Upper lobe of left lung (tissue), 6 donors: Measurements from ENCODE around the gene ZC3HAV1L. TPM values are rescaled to one million over a fixed set of nuclear protein-coding genes. Genes with fewer than 3 reads are reported as not detected.

Experiments used
- ATAC-seq, 2 donors: fragments of 200-7000 bp; cut with Tn5 transposase; one replicate each; pipeline ENCODE4 v1.9.1; 2022; ENCODE audit warnings: mild to moderate bottlenecking in 2 of 2, moderate library complexity in 2 of 2; ENCODE audit not compliant: low FRiP score in 2 of 2
- DNase-seq, 2 donors: peaks; one replicate each; pipeline ENCODE4 v3.0.0-alpha.2; 2019 to 2020
- H3K27ac ChIP-seq, 4 donors: fragments of 200-600 bp; sonication (generic); one replicate each; pipeline ENCODE4 v1.5.1; 2016 to 2019
- H3K27me3 ChIP-seq, 4 donors: fragments of 200-600 bp; sonication (generic); one replicate each; pipeline ENCODE4 v1.5.1; 2017 to 2019
- H3K36me3 ChIP-seq, 4 donors: fragments of 200-600 bp; sonication (generic); one replicate each; pipeline ENCODE4 v1.5.1; 2016 to 2019
- H3K4me1 ChIP-seq, 4 donors: fragments of 200-600 bp; sonication (generic); one replicate each; pipeline ENCODE4 v1.5.1; 2018 to 2019
- H3K4me3 ChIP-seq, 4 donors: fragments of 200-600 bp; sonication (generic); one replicate each; pipeline ENCODE4 v1.5.1; 2017 to 2019; ENCODE audit warnings: mild to moderate bottlenecking in 2 of 4, moderate library complexity in 1 of 4
- H3K9me3 ChIP-seq, 4 donors: fragments of 200-600 bp; sonication (generic); one replicate each; pipeline ENCODE4 v1.5.1; 2018 to 2019
- EP300 ChIP-seq, 4 donors: sonication (generic); formaldehyde crosslinking; IDR thresholded peaks; one replicate each; pipeline ENCODE4 v1.5.1; 2017; ENCODE audit warnings: antibody characterized with exemption in 4 of 4, control low read depth in 2 of 4
- POLR2A ChIP-seq, 4 donors: fragments of 450-650 bp; IDR thresholded peaks; one replicate each; pipeline ENCODE4 v1.5.1; 2016 to 2017; ENCODE audit warnings: antibody characterized with exemption in 4 of 4, mild to moderate bottlenecking in 2 of 4
- POLR2AphosphoS5 ChIP-seq, 2 donors: sonication (generic); formaldehyde crosslinking; IDR thresholded peaks; one replicate each; pipeline ENCODE4 v1.5.1; 2017; ENCODE audit warnings: antibody characterized with exemption in 2 of 2
- WGBS, 2 donors: methylation state at CpG; one replicate each; pipeline ENCODE4 v1.1.5; 2017 to 2018; 5-methylcytosine and 5-hydroxymethylcytosine counted together
- total RNA-seq, 6 donors: library from RNA; depleted of rRNA in 4 of 6; stranded (reverse); fragments of >200 nt in 4 of 6; gene quantifications; one replicate each; pipeline versions ENCODE4 v1.1.0 to v1.2.1, GENCODE V29; 2016 to 2021
- TF ChIP-seq, protein P1 (sequence below), 6 experiments: fragments of 450-650 bp in 4 of 6; fragments of 200-600 bp in 2 of 6; sonication (generic) in 2 of 6; IDR thresholded peaks; one replicate each; pipeline ENCODE4 v1.5.1; 2016 to 2019; ENCODE audit warnings: antibody characterized with exemption in 6 of 6
- donor health status: DM: no; HTN: no; CAD: no; lungs with moderate emphysema.
- donor health status: DM: no; HTN: yes; CAD: no; lungs with severe emphysema.

ZC3HAV1L gene
- total RNA-seq, 6 donors from 2014 or later, result 3.4 to 12.6 (median 8.3) TPM

DNA sequence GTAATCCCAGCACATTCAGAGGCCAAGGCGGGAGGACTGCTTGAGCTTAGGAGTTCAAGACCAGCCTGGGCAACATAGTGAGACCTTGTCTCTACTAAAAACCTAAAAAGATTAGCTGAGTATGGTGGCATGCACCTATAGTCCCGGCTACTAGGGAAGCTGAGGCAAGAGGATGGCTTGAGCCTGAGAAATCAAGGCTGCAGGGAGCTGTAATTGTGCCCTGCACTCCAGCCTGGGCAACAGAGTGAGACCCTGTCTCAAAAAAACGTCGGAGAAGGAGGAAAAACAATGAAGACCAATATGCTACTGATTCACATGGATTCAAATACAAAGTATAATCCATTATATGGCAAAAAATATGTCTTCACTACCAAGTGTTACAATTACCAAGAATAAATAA lies 13.6 kb downstream of the ZC3HAV1L start:
- Histone ChIP-seq H3K27ac (no peak overlapping the region), H3K4me3 (no peak overlapping the region), H3K27me3 (no peaks in the 10 kb centered on the region), H3K4me1 (no peaks in the 10 kb centered on the region), H3K36me3 (peaks cover 0 to 30% (median 6%) of the 10 kb centered on the region in 4 donors), H3K9me3 (no peaks in the 10 kb centered on the region)
- ATAC-seq (no peak), DNase-seq (no peak)
- WGBS, 2 donors, result 87 to 89% methylated on average over 4 of the region's 4 CpGs
- TF ChIP-seq POLR2A (IDR thresholded peaks at IDR 0.05), result no peak
- no peak for TF ChIP-seq POLR2AphosphoS5 (IDR thresholded peaks at IDR 0.05)
- TF ChIP-seq EP300 (IDR thresholded peaks at IDR 0.05), result no peak
- TF ChIP-seq, protein P1, sequence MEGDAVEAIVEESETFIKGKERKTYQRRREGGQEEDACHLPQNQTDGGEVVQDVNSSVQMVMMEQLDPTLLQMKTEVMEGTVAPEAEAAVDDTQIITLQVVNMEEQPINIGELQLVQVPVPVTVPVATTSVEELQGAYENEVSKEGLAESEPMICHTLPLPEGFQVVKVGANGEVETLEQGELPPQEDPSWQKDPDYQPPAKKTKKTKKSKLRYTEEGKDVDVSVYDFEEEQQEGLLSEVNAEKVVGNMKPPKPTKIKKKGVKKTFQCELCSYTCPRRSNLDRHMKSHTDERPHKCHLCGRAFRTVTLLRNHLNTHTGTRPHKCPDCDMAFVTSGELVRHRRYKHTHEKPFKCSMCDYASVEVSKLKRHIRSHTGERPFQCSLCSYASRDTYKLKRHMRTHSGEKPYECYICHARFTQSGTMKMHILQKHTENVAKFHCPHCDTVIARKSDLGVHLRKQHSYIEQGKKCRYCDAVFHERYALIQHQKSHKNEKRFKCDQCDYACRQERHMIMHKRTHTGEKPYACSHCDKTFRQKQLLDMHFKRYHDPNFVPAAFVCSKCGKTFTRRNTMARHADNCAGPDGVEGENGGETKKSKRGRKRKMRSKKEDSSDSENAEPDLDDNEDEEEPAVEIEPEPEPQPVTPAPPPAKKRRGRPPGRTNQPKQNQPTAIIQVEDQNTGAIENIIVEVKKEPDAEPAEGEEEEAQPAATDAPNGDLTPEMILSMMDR (IDR thresholded peaks at IDR 0.05), result no peak

DNA sequence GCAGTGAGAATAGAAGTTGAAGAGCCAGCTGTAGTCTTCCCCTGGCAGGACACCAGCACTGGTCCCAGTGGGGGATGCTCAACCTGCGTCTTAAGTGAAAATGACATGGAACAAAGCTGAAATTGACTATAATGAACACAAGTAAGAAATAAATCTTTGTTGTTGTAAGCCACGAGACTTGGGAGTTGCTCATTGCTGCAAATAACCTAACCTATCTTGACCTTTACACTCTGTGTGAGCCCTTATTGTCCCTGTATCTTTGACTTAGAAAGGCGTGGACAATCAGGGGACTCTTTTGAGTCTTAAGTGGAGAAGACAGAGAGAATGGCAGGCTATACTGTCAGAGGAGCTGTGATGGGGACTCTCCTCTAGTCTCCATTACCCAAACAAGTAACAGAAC lies 16.9 kb downstream of the ZC3HAV1L start:
- WGBS, 2 donors, result 90 to 98% methylated on average over 3 of the region's 3 CpGs
- Histone ChIP-seq H3K27me3 (no peaks in the 10 kb centered on the region), H3K36me3 (peaks cover 0 to 5% (median 0%) of the 10 kb centered on the region in 4 donors), H3K9me3 (no peaks in the 10 kb centered on the region), H3K4me3 (no peak overlapping the region), H3K4me1 (peaks cover 0 to 3% (median 0%) of the 10 kb centered on the region in 4 donors), H3K27ac (no peak overlapping the region)
- TF ChIP-seq, protein P1 (IDR thresholded peaks at IDR 0.05), result no peak
- TF ChIP-seq POLR2AphosphoS5 (IDR thresholded peaks at IDR 0.05), result no peak
- DNase-seq (no peak), ATAC-seq (no peak)

DNA sequence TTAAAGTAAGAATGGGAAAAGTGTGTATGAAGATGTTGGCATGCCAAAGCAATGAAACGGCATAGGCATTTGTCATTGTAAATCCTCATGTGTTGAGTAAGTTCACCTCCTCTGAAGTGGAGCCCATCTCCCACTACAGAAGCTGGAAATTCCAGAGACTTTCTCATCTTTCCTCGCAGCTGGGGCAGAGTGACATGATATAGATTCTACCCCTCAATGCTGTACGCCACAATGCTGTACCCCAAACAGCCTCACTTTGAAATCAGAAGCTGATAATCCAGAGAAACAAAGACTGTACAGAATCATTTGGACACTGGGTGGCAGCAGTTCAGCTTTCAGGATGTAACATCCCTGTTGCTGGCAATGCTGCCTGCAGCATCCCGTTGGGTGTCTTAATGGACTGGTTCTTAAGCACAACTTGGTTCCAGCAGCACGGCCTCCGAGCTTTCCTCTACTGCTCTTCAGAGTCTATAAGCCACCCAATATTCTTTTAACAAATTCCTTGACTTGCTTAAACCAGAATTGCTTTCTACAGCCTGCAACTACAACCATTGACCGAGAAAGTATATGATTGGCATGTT lies 18.8 kb downstream of the ZC3HAV1L start:
- Histone ChIP-seq H3K27me3 (no peaks in the 10 kb centered on the region), H3K36me3 (no peaks in the 10 kb centered on the region), H3K27ac (no peak overlapping the region), H3K4me3 (no peak overlapping the region), H3K9me3 (no peaks in the 10 kb centered on the region), H3K4me1 (peaks cover 0 to 3% (median 0%) of the 10 kb centered on the region in 4 donors)
- ATAC-seq, result peak in 1 of 2 donors; percentile 86
- WGBS, 2 donors, result 33 to 35% methylated on average over 7 of the region's 7 CpGs
- TF ChIP-seq, protein P1 (IDR thresholded peaks at IDR 0.05), result peak; percentile 39 to 65 (median 54)
- TF ChIP-seq POLR2AphosphoS5 (IDR thresholded peaks at IDR 0.05), result no peak
- peak in 1 of 2 donors; percentile 52 for DNase-seq

DNA sequence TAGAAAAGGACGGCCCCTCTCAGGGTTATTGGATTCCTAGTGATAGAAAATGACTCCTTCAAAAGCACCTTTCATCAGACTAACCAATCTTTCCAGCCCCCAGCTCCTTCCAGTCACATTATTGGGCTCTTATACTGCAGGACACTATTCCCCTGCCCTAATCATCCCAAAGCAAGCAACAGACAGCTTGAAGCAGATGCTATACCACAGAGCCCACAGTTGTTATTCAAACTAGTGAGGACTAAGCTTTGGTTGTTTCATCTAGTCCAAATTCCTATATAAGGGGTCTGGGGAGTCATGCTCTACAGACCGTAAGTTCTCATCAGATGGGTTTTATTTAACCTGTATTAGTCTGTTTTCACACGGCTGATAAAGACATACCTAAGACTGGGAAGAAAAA lies 24.5 kb downstream of the ZC3HAV1L start:
- no peak for TF ChIP-seq POLR2AphosphoS5 (IDR thresholded peaks at IDR 0.05)
- no peak for TF ChIP-seq POLR2A (IDR thresholded peaks at IDR 0.05)
- TF ChIP-seq EP300 (IDR thresholded peaks at IDR 0.05), result no peak
- TF ChIP-seq, protein P1 (IDR thresholded peaks at IDR 0.05), result no peak
- Histone ChIP-seq H3K4me3 (no peak overlapping the region), H3K36me3 (no peaks in the 10 kb centered on the region), H3K4me1 (no peaks in the 10 kb centered on the region), H3K27me3 (no peaks in the 10 kb centered on the region), H3K27ac (no peak overlapping the region), H3K9me3 (no peaks in the 10 kb centered on the region)
- 92 to 94% methylated on average over 3 of the region's 3 CpGs for WGBS, 2 donors
- DNase-seq, result no peak
- ATAC-seq, result no peak
